Activated CD8-positive, alpha-beta memory T cell treated with anti-CD3 and anti-CD28 coated beads for 4 hours (primary cell): ENCODE results near the gene MYCBP2.
"Not testable (repeated sequence)": the region's sequence is repeated elsewhere in the genome, so short reads cannot be mapped to it uniquely, and the experiment has no call there.

ENCODE experiments used
- DNase-seq, 2 donors: peaks; one replicate each; pipeline ENCODE4 v3.0.0-alpha.2; 2020; ENCODE audit warnings: low read depth in 2 of 2

Gene MYCBP2

GRCh38 chr13:77198995-77199394 lies 127.9 kb downstream of the MYCBP2 start:
- not testable (repeated sequence) for DNase-seq

- DNase-seq = no peak
Observed at GRCh38 chr13:77196052-77196618, 130.8 kb downstream of the MYCBP2 start.

GRCh38 chr13:77190349-77190958 lies 136.4 kb downstream of the MYCBP2 start:
- no peak for DNase-seq

GRCh38 chr13:77185721-77186120 lies 141.2 kb downstream of the MYCBP2 start:
- no peak for DNase-seq

GRCh38 chr13:77184455-77184854 lies 142.4 kb downstream of the MYCBP2 start:
- DNase-seq = no peak

GRCh38 chr13:77180011-77180410 lies 146.9 kb downstream of the MYCBP2 start:
- no peak for DNase-seq

GRCh38 chr13:77177646-77178045 lies 149.2 kb downstream of the MYCBP2 start:
- no peak for DNase-seq

GRCh38 chr13:77176350-77176749 lies 150.5 kb downstream of the MYCBP2 start:
- DNase-seq = no peak

- DNase-seq = no peak
Observed at GRCh38 chr13:77172650-77173049, 154.2 kb downstream of the MYCBP2 start.

GRCh38 chr13:77171451-77171850 lies 155.4 kb downstream of the MYCBP2 start:
- no peak for DNase-seq

GRCh38 chr13:77168237-77168636 lies 158.7 kb downstream of the MYCBP2 start:
- DNase-seq = no peak

GRCh38 chr13:77150651-77151050 lies 176.2 kb downstream of the MYCBP2 start:
- DNase-seq = no peak

- DNase-seq = no peak
Observed at GRCh38 chr13:77143431-77143830, 183.5 kb downstream of the MYCBP2 start.

GRCh38 chr13:77139306-77139705 lies 187.6 kb downstream of the MYCBP2 start:
- DNase-seq = no peak

GRCh38 chr13:77138813-77139212 lies 188.1 kb downstream of the MYCBP2 start:
- DNase-seq = no peak

- DNase-seq = no peak
Observed at GRCh38 chr13:77136902-77137420, 189.9 kb downstream of the MYCBP2 start.

GRCh38 chr13:77124423-77124822 lies 202.5 kb downstream of the MYCBP2 start:
- no peak for DNase-seq

- no peak for DNase-seq
Observed at GRCh38 chr13:77118134-77118533, 208.8 kb downstream of the MYCBP2 start.

- DNase-seq = no peak
Observed at GRCh38 chr13:77114271-77114670, 212.6 kb downstream of the MYCBP2 start.

GRCh38 chr13:77113496-77113895 lies 213.4 kb downstream of the MYCBP2 start:
- DNase-seq = no peak

GRCh38 chr13:77105051-77105450 lies 221.8 kb downstream of the MYCBP2 start:
- no peak for DNase-seq

- no peak for DNase-seq
Observed at GRCh38 chr13:77099415-77099814, 227.5 kb downstream of the MYCBP2 start.

- no peak for DNase-seq
Observed at GRCh38 chr13:77095288-77095687, 231.6 kb downstream of the MYCBP2 start.

GRCh38 chr13:77094773-77095172 lies 232.1 kb downstream of the MYCBP2 start:
- no peak for DNase-seq
